Measurements from ENCODE around the gene GTF2E1.

DNA sequence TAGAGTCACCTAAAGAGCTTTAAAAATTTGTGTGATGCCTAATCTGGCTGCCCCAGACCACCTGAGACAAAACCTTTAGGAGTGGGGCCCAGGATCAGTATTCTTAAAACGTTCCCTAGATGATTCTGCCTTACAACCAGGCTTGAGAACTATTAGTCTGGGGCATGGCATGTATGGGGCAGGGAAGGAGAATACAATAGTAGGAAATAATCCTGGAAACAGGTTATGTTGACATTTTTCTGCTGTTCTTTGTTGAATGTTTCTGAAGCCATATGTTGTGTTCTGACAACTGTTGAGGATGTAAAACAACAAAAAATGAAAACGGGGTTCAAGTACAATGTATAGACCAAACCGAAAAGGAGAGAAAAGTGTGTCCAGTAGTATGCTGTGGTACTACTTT is 2.9 kb downstream of the GTF2E1 start:
- TF ChIP-seq SUZ12 (IDR thresholded peaks at IDR 0.05; ENCODE audit: extremely low read depth, insufficient read depth, insufficient read length) (no peak), YY1 (IDR thresholded peaks at IDR 0.05; ENCODE audit: insufficient read depth, insufficient read length) (no peak), ZNF274 (IDR thresholded peaks at IDR 0.05; ENCODE audit: low read depth, low read length) (no peak)

Measured in NT2/D1 (cell line).